Measurements from ENCODE around the gene PFDN4.

DNA sequence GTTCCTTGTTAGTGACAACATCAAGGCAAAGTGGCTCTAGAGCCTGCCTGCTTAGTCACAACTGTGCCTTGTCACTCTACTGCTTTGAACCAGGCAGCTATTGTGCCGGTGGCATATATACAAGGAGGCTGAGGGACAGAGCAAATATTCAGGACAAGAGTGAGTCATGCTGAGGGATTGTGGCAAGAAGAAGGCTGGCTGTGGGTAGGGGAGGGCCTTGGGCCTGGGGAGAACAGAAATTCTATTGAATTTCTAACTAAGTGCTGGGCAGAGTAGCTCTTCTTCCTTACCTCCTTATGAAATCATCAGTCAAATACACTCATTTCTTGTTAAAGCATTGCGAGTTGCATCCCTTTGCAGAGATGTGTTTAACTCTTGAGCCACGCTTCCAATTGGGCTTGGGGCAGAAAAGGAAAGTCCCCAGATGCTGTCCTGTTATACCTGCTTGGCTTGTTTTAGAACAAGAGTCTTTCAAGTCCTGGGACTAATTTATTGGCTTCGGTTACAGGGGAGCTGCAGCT is 59.7 kb downstream of the PFDN4 start:
- TF ChIP-seq, protein P1, sequence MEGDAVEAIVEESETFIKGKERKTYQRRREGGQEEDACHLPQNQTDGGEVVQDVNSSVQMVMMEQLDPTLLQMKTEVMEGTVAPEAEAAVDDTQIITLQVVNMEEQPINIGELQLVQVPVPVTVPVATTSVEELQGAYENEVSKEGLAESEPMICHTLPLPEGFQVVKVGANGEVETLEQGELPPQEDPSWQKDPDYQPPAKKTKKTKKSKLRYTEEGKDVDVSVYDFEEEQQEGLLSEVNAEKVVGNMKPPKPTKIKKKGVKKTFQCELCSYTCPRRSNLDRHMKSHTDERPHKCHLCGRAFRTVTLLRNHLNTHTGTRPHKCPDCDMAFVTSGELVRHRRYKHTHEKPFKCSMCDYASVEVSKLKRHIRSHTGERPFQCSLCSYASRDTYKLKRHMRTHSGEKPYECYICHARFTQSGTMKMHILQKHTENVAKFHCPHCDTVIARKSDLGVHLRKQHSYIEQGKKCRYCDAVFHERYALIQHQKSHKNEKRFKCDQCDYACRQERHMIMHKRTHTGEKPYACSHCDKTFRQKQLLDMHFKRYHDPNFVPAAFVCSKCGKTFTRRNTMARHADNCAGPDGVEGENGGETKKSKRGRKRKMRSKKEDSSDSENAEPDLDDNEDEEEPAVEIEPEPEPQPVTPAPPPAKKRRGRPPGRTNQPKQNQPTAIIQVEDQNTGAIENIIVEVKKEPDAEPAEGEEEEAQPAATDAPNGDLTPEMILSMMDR (IDR thresholded peaks at IDR 0.05), result no peak
- TF ChIP-seq POLR2AphosphoS5 (IDR thresholded peaks at IDR 0.05; ENCODE audit: low read depth, low read length) (no peak), FOXM1 (IDR thresholded peaks at IDR 0.05; ENCODE audit: low read depth) (no peak), YY1 (IDR thresholded peaks at IDR 0.05; ENCODE audit: low read depth) (no peak), TEAD4 (IDR thresholded peaks at IDR 0.05; ENCODE audit: borderline replicate concordance, insufficient read depth) (no peak), EZH2phosphoT487 (IDR thresholded peaks at IDR 0.05; ENCODE audit: borderline replicate concordance, low read depth) (no peak), NRF1 (IDR thresholded peaks at IDR 0.05; ENCODE audit: low read depth, low read length) (no peak), GABPA (IDR thresholded peaks at IDR 0.05; ENCODE audit: low read depth) (no peak), SIN3A (IDR thresholded peaks at IDR 0.05; ENCODE audit: borderline replicate concordance, low read depth, low read length) (no peak), EP300 (IDR thresholded peaks at IDR 0.05; ENCODE audit: borderline replicate concordance in 1 of 2, low read depth in 1 of 2, low read length in 1 of 2) (no peak)
- TF ChIP-seq, protein P2, sequence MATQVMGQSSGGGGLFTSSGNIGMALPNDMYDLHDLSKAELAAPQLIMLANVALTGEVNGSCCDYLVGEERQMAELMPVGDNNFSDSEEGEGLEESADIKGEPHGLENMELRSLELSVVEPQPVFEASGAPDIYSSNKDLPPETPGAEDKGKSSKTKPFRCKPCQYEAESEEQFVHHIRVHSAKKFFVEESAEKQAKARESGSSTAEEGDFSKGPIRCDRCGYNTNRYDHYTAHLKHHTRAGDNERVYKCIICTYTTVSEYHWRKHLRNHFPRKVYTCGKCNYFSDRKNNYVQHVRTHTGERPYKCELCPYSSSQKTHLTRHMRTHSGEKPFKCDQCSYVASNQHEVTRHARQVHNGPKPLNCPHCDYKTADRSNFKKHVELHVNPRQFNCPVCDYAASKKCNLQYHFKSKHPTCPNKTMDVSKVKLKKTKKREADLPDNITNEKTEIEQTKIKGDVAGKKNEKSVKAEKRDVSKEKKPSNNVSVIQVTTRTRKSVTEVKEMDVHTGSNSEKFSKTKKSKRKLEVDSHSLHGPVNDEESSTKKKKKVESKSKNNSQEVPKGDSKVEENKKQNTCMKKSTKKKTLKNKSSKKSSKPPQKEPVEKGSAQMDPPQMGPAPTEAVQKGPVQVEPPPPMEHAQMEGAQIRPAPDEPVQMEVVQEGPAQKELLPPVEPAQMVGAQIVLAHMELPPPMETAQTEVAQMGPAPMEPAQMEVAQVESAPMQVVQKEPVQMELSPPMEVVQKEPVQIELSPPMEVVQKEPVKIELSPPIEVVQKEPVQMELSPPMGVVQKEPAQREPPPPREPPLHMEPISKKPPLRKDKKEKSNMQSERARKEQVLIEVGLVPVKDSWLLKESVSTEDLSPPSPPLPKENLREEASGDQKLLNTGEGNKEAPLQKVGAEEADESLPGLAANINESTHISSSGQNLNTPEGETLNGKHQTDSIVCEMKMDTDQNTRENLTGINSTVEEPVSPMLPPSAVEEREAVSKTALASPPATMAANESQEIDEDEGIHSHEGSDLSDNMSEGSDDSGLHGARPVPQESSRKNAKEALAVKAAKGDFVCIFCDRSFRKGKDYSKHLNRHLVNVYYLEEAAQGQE (IDR thresholded peaks at IDR 0.05; ENCODE audit: low read depth, low read length), result no peak
- TF ChIP-seq, protein P3, sequence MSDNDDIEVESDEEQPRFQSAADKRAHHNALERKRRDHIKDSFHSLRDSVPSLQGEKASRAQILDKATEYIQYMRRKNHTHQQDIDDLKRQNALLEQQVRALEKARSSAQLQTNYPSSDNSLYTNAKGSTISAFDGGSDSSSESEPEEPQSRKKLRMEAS (IDR thresholded peaks at IDR 0.05; ENCODE audit: low read depth), result no peak
